Endometrium (tissue), 2 donors: ENCODE data around the gene LIN37.

Experiments used
- FAIRE-seq: peaks from 2 replicates; lab custom pipeline; 2012; peaks lifted over from hg19 to GRCh38; lab: Jason Lieb, UNC
- donor health status: control.
- donor health status: control.

The LIN37 gene, protein sequence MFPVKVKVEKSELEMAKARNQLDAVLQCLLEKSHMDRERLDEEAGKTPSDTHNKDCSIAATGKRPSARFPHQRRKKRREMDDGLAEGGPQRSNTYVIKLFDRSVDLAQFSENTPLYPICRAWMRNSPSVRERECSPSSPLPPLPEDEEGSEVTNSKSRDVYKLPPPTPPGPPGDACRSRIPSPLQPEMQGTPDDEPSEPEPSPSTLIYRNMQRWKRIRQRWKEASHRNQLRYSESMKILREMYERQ

DNA sequence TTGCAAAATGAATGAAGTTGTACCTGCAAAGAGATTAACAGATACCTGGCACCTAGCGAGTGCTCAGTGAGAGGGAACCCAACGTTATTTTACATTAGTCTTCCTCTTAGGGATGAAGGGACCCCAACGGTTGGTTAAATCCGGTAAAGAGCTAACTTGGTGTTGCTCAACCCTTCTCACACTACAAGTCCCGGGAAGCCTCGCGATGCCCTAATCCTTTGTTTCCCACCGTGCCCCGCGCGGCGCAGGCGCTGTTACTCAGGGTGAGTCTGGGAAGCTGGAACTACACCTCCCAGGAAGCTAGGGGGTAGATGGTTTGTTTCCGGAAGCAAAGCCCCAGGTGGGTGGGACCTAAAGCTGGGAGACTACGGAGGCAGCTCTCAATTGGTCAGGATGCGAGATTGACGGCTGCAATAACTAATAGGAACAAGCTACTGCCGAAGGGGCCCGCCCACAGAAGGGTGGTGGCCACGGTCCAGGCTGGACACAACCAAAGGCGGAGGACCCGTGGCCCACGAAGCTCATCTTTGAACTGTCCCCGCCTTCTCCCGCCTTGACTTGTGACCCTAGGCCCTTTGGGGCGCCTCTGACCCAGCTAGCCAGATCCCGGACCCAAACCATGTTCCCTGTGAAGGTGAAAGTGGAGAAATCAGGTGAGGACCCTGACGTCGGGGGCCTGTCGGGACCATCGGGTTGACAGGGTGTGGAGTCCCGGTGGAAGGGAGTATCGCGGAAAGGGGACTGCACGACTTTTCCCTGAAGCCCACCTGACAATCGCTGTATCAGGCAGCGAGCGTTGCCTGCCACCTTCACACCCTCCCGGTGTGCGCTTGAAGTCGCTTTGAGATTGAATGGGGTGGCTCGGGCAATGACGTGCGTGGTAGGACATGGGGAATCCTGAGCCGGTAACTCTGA lies at the start of gene LIN37:
TSS of gene LIN37 (plus strand) at position 471 of the 915 bp plus-strand sequence. CDS start at position 620, 149 bp downstream.
- peak; percentile 98 for FAIRE-seq

DNA sequence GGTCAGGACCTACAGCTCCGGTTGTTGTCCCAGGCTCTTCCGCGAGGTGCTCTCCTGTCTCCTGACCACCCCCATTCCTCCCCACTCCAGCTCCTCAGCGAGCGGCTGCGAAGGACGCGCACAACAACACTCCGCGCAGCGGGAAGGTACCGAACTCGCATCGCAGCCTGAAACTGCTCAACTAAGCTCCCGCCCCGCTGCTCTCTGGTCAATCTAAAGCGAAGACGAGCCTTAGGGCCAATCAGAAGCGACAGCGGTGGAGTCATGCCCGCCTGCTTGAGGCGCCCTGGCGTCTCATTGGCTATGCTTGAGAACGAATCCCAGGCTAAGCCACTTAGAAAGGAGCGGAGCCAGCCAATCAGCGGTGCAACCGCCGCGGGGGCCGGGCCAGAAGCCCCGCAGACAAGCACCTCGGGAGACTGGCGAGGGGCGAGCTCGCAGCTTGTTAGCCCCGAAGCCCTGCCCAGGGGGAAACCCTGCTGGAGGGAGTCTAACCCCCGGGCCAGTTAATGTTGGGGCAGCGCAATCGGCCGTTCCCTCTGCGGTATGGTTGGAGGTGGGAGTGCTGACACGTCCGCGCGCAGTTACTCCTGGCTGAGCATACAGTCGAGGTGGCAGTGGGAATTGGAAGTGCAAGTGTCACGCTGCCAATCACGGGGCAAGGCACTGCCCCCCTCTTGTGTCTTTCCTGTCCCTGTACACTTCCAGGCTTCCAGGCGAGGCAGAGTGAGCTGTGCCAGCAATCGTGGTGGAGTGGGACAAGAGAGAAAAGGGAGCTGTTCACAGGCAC lies 46.0 kb upstream of the LIN37 start:
- peak; percentile 95 for FAIRE-seq

DNA sequence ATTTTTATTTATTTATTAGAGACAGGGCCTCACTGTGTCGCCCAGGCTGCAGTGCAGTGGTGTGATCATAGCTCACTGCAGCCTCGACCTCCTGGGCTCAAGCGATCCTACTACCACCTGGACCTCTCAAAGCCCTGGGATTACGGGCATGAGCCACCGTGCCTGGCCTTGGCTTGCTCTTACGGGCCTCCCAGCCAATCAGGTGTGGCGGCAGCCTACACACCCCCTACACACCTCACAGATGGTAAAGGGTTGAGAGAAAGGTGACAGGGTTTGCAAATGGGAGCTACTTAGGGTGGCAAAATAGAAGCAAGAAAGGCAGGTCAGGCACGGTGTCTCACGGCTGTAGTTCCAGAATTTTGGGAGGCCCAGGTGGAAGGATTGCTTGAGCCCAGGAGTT lies 45.0 kb upstream of the LIN37 start:
- no peak for FAIRE-seq

DNA sequence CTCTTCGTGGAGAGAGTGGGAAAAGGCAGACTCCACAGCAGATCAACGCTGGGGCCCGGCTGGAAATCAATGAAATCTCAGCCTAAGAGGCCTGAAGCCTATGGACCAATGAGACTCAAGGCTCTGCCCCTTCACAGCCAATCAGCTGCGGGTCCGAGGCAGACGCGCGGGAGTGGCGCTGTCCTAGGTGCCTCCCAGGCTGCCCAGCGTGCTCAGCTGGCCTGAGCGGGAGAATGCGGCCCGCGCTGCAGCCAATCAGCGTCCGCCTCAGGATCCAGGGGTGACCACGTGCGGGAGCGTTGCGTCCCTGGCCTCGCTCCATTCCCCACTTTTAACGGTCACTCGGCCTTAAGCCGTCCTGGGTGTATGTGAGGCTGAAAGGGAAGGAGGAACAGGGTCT lies 44.2 kb upstream of the LIN37 start, which contains the start of gene ZBTB32:
TSS of gene ZBTB32 (plus strand) at position 341 of the 400 bp plus-strand sequence. CDS start 10,069 bp downstream, outside the sequence.
- no peak for FAIRE-seq

DNA sequence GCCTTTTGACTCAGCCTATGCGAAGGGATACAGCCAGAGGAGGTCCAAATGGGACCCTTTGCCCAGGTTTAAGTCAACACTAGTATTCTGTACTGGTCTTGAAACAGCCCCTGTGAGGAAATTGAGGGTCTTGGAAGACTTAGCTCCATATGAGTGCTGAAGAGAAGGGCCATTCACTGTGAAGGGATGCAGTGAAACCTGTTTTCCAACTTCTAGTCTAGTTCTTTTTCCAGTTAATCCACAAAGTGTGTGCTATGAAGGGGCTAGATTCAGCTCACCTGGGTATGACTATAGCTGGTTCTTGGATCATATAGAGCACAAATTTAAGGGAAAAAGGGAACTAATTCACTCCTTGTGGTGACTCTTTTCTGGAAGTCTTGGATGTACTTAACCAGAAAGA lies 40.0 kb upstream of the LIN37 start:
- FAIRE-seq: no peak

DNA sequence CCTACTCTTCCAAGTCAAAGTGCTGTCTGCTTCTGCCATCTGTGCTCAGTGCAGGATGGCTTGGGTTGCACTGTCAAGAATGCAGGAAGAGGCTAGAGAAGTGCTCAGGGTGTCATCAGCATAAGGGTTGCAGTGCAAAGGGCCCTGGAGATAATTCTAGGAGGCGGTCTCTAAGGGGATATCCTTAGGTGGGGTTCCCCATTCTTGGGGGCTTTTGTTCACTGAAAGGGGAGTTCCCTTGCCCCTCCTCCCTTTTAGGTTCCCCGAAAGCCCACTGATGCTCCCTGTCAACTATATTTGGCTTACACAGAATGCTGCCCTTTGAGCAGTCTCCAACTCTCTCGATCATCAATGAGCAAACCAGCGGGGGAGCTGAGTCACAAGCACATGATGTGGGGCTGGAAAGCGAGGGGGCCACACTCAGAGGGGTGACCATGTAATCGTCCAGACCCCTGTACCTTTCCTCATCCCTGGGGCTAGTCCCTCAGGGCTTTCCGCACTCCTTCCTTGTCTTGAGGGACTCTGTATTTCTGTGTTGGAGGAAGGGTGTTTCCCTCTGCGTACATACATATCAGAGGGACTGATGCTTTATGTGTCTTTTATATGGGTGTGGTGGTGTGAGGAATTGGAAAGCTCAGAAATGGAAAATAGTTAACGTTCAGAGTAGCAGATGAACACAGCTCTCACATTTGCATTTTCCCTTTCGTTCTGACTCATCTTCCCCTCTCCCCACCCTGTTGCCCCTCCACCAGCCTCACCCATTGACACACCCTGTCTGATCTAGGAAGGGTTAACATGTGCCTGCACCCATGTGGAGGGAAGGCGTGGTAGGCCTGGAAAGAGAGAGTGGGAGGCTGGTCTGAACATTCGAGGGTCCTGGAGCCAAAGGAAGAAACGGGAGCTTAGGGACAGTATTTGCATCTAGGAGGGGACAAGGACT lies 37.3 kb upstream of the LIN37 start:
- no peak for FAIRE-seq

DNA sequence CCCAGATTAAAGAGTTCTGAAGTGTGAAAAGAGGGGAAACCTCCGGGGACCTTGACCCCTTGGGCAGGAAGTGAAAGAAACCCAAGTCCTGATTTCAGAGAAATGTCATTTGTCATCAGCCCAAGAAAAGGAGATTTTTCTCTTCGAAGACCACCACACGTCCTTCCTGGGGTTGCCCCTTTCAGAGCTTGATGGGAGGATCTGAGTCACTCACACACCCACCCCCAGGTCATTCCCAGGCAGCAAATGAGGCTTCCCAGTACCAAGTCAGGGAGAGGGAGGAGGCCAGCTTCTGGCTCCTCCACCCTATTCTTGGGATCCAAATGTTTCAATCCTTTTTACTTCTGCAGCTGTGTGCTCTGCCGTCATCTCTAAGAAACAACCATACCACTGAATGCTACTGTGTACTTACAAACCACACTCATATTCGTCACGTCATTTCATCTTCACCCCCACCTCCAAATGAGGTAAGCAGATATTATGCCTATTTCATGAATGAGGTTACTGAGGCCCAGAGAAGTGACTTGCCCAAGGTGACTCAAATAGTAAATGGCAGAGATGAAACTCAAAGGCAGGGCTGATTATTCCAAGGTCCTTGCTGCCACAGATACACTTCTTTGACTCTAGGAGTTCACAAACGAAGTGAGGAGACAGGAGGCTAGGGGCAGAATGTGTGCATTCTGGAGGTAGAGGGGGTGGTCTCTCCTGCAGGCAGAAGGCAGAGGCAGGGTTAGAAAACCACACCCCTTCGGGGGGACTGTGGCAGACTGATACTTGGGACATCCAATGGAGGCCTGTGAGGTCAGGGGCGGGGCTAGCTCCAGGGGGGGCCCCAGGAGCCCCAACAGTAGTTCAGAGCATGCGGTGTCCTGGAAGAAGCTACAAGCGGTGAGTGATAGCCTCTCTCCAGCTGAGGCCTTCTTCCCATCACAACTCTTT lies 35.5 kb upstream of the LIN37 start:
- no peak for FAIRE-seq

DNA sequence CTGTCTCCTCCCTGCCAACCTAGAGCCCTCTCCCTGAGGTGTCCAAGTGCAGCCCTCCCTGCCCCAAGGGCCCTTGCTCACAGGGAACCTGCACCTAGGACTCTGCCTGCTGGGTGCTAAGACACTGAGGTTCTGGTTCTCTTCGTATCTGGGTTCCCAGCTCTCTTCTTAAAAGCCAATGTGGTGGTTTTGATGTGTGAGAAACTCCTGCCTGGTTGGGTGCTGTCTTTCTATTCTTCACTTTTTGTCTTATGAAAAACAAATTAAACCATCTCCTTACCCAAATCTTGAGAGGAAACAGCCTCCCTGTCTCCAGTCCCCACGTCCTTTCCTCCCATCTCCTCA lies 34.9 kb upstream of the LIN37 start:
- FAIRE-seq: no peak

DNA sequence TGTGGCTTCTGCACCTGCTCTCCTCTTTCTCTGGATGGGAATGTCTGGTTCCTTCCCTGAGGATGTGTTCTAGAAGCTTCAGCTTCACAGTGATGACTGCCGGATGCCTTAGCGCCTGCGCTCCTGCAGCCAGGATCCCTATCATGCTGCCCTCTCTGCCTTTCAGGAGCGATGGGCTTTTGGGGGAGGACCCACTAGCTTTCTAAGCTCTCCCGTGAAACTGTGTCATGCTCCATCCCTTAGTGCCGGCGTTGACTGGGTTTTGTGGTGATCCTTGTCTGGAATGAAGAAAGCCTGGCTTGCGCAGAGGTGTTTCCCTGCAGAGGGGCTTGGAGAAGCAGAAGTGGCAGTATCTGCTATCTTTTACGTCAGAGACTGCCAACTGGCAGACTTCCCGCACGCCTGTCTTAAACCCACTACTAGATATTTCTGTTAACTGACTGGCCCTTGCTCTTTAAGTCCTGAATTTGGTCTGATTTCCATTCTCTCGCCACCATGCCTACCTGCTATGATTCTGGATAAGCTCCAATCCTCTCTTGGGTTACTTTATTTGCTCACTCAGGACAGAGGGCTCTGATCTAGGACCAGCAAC lies 34.4 kb upstream of the LIN37 start:
- no peak for FAIRE-seq

DNA sequence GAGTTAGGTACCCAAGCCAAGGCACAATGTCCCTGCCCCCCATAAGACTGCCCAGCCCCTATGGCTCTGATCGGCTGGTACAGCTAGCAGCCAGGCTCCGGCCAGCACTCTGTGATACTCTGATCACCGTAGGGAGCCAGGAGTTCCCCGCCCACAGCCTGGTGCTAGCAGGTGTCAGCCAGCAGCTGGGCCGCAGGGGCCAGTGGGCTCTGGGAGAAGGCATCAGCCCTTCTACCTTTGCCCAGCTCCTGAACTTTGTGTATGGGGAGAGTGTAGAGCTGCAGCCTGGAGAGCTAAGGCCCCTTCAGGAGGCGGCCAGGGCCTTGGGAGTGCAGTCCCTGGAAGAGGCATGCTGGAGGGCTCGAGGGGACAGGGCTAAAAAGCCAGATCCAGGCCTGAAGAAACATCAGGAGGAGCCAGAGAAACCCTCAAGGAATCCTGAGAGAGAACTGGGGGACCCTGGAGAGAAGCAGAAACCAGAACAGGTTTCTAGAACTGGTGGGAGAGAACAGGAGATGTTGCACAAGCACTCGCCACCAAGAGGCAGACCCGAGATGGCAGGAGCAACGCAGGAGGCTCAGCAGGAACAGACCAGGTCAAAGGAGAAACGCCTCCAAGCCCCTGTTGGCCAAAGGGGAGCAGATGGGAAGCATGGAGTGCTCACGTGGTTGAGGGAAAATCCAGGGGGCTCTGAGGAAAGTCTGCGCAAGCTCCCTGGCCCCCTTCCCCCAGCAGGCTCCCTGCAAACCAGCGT lies 33.6 kb upstream of the LIN37 start:
- FAIRE-seq: no peak

DNA sequence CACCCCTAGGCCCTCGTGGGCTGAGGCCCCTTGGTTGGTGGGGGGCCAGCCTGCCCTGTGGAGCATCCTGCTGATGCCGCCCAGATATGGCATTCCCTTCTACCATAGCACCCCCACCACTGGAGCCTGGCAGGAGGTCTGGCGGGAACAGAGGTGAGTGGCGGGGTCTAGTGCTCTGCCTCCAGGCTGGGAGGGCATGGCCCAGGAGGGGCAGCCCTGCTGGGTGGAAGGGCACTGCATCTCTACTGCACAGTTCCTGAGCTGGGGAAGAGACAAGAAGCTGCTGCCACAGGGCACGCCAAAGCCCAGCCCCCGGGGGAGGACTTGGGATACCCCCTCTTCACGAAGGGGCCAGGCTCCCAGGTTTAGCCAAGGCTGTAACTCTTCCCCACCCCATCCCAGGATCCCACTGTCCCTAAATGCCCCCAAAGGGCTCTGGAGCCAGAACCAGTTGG lies 33.0 kb upstream of the LIN37 start:
- FAIRE-seq: no peak

DNA sequence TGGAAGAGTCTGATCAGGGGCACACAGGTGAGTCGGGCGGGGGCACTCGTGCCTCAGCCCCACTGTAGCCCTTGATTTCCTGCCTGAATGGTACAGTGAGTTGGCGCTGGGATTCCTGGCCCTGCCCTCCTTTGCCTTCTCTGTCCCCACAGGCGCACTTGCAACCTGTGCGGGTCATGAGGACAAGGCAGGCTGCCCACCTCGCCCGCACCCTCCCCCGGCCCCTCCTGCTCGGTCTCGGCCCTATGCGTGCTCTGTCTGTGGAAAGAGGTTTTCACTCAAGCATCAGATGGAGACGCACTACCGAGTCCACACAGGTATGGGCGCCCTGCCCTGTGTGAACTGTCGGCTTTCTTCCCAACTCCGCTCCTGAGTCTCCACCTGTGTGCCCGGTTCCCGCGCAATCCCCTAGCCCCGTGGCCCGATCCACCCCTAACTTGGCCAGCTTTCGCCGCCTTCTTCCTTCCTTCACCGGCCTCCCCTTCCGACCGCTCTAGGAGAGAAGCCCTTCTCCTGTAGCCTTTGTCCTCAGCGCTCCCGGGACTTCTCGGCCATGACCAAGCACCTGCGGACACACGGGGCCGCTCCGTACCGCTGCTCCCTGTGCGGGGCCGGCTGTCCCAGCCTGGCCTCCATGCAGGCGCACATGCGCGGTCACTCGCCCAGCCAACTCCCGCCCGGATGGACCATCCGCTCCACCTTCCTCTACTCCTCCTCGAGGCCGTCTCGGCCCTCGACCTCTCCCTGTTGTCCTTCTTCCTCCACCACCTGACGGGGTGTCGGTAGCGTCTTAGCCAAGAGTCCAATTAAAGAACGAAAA lies 32.2 kb upstream of the LIN37 start:
- FAIRE-seq: no peak

DNA sequence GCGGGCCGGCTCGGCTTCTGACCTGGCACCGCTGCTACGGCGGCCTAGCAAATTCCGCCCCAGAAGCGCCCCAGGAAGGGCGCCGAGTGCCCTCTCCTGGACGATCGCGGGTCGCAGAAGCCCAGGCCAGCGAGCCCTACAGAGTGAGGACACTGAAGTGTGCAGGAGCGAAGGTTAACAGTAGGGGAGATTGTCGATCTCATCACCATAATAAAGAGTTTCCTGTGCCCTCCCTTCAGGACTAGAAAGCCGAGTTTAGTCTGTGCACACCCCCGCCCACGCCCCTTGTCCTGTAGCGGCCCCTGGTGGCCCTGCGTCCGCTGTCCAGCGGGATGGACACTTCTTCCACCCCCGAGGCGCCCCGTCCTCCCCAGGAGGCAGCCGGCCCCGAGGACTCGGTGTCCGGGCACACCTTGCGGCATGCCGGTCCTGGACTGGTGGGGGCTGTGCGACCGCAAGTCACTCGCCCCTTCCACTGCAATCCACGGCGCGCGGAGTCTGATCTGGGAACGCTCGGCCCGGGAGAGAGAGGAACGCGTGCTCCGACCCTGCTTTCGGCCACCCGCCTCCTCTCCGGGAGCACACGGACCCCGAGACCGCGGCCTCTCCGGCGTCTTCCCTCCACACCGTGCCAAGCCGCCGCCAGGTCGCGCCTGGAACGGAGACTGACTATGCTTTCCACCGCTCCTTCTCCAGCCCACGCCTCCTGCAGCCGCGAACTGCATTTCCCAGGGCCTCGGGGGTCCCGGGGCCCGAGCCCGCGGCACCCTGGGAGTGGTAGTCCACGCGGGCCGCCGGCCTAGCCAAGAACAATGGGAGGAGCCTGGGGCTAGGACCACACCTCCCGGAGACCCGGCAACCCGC lies 31.3 kb upstream of the LIN37 start:
- peak; percentile 64 for FAIRE-seq

DNA sequence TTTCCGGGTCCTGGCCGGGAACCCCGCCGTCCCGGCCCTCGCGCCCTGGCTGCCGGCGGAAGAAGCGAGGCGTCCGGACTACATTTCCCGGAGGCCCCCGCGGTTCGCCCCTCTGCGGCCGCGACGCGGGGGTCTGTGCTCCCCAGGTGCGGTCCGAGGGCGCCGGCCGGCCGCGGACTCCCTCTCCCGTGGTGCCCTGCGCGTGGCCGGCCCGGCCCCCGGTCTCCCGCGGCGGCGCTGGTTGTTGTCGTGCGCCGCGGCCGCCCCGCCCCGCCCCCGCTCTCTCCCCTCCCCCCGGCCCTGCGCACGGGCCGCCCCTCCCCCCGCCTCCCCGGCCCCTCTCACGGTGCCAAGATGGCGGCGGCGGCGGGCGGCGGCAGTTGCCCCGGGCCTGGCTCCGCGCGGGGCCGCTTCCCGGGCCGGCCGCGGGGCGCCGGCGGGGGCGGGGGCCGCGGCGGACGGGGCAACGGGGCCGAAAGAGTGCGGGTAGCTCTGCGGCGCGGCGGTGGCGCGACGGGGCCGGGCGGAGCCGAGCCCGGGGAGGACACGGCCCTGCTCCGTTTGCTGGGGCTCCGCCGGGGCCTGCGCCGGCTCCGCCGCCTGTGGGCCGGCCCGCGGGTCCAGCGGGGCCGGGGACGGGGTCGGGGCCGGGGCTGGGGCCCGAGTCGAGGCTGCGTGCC lies 30.6 kb upstream of the LIN37 start, which contains the start of gene KMT2B:
TSS of gene KMT2B (plus strand) at position 339 of the 680 bp plus-strand sequence. CDS start at position 355, 16 bp downstream.
- FAIRE-seq: no peak

DNA sequence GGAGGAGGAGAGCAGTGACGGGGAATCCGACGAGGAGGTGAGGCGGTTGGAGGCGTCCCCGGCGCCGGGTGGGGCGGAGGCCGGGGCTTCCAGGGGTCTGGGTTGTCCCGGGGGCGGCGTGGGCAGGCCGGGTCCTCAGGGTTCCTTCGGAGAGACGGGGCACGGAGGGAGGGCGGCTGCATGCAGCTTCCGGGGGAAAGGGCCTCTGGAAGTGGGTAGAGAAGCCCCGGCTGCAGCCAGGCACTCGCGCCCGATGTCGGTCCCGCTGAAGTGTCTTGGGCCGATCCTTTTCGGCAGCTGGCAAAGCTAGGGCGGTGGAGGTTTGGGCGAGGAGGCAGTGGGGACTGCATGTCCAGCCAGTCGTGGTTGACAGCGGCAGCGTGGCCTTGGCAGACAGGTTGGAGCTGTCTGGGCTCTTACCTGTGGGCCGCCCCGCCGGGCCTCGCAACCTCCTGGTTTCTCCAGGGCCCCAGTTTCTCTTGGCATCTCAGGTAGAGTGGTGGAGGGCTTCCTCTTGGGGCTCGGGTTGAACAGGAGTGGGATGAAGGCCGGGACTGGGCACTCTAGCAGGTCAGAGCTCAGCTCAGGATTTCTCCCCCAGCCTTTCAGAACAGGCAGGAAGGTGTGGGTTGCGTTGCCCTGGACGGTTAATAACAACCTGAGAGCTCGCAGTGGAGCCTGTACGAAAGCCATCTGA lies 29.9 kb upstream of the LIN37 start:
- no peak for FAIRE-seq
